DMS53 (cell line): ENCODE measurements around the gene GREB1.

ENCODE experiments used
- DNase-seq: peaks from one replicate; lab custom pipeline; 2025; lab: John Stamatoyannopoulos, UW

The GREB1 gene

DNA sequence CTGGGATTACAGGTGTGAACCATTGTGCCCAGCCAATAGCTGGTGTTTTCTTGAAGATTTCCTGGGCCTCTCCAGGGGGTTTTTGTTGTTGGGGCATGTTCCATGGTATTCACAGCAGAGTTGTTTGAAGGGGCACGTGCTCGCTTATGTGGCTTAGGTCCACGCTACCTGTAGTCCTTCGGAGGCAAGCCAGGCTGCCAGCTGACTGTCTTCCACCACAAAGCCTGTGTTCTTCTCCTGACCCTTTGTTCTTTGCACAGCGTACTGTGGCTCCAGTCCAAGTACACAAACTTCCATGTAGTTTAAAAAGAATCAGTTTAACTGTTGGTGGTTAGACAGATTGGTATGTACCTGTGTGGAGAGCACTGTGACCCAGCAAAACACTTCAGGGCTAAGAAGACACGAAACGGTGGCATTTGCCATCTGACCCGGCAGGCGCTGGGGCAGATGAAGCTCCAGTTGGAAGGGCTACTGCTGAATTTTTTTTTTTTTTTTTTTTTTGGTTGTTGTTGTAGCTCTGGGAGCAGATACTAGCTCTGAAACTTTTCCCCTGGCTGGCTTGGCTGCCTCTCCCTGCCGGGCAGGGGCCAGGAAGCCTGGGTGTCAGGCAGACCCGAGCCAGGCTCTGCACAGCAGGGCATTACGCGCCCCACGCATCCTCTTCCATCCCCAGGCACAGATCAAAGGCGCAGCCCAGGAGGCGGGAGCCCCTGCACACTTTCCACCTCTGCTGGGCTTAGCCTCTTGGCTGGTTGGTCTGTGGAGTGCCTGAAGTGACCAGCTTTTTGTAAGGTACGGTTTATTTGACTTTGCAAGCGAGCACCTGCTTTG lies 5.7 kb downstream of the GREB1 start:
- DNase-seq, result peak; percentile 97

DNA sequence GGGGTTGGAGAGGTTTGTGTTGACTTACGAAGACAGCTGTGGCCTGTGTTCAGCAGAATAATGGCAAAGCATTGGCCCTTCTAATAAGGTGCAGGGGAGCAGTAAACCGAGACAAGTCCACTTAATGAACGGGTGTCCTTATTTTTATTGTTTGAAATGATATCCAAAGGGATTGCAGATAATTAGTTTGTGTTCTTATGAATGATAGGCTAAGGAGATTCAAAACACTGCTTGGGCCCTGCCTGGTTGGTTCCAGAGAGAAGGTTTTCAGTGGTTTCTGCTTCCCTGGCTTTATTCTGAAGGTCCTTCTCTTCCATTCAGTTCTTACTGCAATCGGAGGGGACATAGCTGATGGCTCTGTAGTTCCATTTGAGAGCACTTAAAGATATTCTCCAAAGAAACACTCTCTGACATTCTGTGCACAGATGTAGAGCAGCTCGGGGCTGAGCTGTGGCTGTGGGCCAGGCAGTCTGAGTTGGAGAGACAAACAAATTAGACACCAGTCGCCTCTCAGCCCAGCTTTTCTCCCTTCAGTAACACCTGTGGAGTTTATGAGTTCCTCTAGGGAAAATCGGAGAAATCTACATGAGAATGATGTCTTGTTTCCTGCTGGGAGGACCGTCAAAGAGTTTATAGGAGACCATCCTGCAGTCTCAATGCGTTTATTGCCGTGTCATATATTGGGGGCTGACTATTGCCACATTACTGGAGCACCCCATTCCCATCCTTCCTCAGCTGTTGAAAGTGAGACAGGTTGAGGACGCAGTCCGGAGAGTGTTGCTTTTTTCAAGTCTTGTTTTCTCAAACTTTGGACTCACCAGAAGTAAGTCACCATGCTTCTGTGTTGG lies 6.5 kb downstream of the GREB1 start:
- DNase-seq, result peak; percentile 79

DNA sequence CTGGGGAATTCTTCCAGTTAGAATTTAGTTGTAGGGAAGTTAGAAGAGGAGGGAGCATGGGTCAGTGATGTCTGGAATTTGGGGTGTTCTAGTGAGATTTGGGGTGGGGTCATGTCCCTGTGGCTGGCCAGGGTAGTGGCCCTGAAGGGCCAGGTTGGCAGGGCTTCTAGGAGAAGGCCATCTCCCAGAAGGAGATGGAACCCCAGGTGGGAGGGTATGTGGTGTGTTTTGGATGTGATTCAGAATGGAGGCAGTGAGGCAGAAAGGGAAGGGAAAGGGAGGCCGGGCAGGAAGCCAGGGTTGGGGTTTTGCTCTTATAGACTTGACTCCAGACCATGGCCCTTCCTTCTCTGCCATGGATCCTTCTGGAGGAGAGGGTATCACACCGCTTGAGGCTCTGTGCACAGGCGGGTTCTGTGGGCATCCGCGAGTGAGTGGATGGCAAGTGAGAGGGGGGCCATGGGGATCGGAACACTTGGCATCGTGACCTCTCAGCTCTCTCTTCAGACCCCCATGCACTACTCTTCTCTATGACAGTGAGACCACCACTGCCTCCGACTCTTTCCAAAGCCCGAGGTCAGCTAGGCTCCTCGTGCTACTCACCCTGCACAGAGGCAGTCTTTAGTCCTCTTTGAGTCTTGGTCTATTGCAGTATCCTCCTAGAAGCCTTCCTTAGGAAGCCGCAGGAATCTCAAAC lies 7.3 kb downstream of the GREB1 start:
- peak; percentile 19 for DNase-seq

DNA sequence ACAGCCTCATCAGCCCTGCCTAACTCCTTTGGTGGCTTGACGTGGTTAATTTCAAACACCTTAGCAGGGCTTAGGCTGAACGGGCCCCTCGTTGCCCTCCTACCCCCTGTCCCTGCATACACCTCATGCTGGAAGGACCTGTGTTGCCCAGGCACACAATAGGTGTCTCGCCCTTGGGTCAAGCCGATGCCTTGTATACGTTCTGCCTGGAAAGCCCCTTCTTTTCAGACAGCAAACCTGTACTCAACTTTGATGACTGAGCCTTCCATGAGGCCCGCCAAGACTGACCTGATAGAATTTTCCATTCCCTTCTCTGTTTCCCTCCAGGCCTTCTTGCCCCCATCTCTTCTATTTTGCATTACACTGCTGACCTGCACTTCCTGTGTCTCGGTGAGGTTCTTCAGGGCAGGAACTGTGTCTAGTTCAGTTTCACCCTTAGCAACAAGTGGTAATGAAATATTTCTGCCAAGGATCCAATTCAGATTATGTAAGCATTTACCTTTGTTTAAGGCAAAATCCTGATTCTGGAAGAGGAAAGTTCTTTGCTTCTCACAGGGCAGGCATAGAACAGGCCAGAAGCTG lies 7.9 kb downstream of the GREB1 start:
- DNase-seq, result no peak

DNA sequence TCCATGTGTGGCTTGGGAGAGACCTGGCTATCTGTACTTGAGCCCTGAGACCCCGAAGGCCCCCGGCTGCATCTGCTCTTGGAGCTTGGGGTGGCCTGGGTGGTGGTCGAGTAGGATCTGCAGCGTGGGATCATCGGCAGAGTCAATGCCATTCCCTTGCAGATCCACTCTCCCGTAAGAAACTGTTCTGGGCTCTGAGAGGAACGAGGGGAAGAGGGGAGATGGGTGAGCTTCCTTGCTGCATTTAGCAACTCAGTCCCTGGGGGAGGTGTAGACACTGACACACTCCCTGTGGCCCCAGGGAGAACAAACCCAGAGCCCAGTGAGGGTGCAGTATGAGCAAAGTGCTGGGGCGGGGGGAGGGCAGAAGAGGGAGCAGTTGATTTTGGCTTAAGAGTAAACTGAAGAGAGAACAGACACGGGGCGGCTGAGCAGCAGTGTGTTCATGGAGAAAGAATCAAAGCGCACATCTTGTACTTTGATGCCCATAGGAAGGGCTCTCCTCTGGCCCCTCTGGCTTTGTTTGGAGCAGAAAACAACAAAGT lies 8.5 kb downstream of the GREB1 start:
- no peak for DNase-seq

DNA sequence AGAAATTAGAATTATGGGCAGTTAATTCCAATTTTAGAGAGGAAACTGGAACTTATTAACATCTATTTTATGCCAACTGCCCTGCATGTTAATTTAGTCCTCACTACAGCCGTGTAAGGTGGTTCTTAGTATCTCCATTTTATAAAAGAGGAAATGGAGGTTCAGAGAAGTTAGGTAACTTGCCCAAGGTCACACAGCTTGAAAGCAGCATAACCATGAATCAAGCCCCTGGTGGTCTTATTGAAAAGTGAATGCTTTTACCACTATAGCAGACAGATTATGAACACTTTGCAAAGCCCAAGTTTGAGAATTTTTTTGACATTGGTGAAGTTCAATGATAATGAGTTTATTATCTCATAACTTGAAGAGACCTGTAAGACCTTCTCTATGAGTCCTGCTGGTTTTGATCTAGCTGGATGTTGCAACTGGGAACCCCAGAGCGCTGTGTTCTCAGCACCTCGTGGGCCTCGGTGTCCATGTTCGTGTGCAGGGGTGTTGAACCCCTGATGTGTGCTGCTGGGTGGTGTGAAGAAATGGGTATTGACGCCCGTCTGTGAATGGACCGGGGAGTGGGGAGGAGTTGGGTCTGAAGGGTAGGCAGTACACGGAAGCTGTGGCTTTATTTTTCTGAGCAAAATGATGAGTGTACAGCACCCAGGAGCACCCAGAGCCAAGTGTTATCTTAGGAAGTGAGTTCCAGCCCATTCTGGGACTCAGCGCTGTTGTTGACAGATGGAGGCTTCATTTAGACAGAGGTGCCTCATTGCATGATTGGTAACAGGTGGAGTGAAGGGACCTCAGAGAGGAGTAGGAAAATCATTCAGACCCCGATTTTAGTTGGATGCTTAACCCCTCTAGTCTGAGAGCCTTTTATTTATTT lies 9.7 kb downstream of the GREB1 start:
- no peak for DNase-seq

DNA sequence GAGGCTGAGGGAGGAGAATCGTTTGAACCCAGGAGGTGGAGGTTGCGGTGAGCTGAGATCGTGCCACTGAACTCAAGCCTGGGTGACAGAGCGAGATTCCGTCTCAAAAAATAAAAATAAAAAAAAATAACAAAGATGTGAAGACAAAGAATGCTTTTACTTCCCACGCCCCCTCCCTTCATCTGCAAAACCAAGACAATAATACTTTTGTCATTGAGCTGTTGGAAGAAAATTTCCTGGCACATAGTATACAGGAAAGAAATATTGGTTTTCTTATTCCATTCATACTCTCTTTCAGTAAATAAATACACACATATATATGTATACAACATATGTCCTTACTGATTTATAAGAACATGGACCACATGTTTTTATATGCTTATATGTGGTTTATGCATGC lies 12.2 kb downstream of the GREB1 start:
- DNase-seq, result no peak

DNA sequence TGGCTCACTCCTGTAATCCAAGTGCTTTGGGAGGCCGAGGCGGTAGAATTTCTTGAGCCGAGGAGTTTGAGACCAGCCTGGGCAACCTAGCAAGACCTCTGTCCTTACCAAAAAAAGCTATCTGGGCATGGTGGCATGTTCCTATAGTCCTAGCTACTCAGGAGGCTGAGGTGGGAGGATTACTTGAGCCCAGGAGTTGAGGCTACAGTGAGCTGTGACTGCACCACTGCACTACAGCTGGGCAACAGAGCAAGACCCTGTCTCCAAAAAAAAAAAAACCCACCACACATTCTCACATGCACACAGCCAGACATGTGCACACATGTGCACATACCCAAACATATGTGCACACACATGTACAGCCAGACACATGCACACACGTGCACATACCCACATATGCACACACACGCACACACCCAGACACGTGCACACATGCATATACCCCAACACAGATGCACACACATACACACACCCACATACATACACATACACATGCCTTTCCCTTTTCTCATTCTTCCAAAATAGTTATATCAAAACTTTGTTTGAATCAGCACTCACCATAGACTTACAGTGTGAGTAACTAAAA lies 14.2 kb downstream of the GREB1 start:
- no peak for DNase-seq

DNA sequence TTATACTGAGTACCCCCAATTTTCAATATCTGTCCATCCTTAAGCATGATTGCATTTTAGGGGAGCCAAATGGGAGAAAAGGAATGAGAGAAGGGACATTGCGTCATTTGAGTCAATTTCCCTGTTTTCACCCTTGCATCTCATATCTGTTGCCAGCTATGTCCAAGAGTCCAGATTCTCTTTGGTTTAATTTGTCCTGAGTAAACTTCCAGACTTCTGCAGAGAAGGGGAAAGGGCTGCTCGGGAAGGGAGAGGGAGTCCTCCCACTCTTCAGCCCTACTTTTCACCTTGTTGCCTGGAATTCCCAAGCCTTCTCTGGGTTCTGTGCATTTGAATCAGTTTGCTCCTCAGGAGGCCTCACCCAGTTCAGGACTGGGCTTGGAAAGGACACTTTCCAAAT lies 16.5 kb downstream of the GREB1 start:
- no peak for DNase-seq

DNA sequence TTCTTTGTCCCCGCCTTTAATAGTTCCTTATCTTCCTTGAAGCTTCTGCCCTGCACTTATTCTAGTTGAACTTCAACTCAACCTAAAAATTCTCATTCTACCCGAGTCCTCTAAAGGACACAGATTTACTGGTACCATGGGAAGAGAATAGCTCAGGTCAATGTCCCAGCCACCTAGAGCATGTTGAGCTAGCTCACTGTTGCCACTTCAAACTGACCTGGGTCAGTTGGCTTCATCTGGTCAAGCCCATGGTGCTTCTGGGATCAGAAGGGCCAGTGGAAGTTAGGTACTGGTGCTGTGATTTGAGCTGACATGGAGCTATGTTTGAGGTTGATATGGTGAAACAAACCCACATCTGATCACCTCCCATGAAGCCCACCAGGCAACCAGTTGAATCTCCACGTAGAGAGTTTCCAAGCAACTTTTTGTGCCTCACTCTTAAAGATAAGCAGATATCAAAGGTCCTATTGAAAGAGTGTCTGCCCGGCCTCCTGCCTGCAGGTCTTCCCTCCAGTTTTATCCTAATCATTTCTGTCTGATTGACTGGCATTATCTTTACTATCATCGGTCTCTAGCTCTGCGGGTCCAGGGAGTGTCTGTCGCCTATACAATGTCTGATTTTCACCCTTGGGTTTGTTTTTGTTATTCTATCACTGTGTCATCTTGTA lies 17.2 kb downstream of the GREB1 start:
- no peak for DNase-seq

DNA sequence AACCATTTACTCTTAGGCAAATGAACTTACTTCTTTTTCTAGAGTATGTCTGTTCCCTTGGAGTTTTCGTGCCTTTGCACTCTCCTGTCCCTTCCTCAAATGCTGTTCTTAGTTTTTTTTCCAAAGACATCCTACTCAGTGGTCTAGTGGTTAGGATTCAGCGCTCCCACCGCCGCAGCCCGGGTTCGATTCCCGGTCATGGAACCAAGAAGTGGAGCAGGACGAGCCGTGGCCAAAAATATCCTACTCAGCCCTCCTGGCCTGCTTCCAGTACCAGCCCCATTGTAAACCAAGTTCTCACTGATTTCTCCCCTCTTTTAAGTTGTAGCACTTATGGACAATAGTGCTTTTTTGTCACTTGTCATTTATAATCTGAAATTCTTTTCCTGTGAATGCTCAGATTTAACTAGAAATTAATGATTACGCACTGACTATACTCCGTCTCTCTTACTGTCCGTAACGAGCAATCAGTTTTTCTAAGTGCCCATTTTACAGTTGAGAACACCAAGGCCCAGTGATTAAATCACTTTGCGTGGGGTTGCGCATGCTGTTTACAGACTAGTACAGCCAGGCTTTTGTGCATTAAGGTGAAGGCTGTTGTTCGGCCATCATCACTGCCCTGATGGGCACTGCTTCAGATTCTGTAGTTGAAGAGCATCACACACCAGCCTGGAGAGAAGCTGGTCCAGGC lies 17.9 kb downstream of the GREB1 start:
- no peak for DNase-seq

DNA sequence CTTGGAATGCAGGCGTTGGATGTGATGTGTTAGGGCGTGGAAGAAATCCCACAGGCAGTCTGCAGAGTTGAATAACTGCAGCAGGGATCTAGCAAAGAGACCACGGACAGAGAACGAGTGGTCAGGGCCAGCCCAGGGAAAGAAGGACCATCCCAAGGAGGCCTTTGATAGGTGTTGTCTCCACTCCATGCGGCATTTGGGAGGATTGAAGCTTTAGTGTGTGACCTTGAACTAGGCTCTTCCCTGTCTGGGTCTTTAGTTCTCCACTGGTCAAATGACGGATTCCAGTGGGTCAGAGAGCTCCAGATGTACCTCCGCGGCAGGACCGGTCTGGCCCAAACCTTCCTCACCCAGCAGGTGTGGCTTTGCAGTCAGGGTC lies 18.4 kb downstream of the GREB1 start:
- no peak for DNase-seq

DNA sequence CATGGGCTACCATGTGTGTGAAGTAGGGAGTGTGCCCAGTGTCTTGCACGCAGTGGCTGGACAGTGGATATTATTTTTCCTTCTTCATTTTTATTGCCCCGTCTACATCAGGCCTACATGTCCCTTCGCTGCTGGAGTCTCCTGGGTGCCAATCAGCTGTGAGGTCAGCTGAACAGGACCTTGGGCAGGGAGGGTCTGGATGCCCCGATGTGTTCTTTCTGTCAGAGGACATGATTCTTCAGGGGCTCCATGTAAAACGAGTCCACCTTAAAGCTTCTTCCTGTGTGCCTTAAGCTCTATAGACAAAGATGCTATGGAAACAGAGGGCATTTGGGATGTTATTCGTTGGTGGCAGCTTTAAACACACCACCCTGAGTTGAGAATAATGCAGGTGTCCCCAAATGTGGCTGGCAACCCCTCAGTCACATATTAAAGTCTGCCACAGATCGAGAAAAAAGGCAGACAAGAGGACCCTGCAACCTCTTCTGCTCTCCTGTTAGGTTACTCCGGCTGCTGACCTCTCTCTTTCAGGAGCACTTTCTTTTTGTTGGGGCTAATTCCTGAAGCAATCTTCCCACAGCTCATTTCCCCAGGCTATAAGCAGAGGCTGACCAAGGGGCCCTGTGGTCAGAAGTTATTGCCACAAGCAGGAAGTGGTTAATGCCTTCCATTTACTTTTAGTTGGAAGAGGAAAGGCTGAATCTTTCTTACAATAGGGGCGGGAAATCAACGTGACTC lies 20.0 kb downstream of the GREB1 start:
- DNase-seq, result no peak

DNA sequence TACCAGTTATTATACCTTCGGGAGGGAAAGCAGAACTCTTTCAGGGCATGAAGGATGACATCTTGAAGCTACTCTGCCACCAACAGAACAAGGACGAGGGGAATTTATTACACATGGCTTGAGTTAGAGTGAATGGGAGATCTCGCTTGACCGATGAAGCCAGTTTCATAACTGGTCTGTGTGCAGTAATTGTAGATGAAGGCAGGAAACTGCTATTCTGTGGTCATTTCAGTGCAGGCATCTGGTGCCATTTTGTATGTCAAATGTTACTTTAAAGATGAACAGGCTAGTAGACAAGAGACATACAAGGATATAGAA lies 20.5 kb downstream of the GREB1 start:
- no peak for DNase-seq

DNA sequence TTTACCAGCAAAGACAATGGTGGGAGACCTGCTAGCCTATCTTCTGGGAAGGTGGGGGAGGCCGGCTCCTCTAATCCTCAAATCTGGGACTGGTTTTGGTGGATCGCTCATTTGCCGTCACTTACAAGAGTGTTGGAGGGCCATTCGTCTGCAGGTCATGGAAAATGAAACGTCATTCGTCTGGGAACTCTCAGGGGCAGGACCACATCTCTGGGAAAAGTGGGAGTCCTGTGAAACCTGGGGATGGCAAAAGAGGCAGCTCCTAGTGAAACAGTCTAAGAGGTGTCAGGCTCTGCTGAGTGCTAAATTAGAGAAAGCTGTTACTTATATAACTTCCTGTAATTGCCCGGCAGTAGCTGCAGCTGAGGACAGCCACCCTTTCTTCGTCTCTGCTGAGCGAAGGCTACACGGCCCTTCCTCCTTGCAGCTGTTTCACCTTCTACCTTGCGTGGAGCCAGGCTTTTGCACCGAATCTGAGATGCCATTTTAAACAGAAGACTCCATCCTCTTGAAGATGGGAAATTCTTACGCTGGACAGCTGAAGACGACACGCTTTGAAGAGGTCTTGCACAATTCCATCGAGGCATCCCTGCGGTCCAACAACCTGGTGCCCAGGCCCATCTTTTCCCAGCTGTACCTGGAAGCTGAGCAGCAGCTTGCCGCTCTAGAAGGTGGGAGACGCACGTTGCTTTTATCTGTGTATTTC lies 22.4 kb downstream of the GREB1 start:
- no peak for DNase-seq

DNA sequence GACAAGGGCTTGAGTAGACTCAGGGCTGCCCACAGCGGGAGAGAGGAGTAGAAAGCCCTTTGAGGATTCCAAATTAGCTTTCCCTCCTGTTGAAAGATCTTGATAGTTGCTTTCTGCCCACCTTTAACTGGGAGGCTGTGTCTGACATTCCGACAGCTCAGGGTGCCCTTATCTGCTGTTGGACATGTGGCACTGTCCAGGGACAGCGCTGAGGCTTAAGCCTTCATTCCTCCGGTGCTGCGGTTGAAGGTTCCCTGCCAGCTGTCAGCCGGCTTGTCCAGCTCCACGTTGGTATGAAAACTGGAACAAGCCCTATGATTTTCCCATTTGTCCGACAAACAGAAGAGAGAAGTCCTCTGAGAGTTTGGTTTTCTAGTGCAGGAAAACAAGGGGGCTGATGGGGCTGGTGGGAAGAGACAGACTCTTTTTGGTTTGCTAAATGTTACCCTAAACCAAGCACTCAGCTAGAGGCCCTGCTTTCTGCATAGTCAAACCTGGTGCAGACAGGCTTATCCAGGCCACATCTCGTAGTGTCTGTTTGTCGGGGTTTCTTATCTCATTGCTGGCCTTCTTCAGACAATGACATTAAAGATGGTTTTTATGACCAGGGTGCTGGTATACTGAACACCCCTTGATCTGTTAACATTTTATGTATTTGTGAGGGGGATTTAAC lies 24.5 kb downstream of the GREB1 start:
- DNase-seq, result no peak

DNA sequence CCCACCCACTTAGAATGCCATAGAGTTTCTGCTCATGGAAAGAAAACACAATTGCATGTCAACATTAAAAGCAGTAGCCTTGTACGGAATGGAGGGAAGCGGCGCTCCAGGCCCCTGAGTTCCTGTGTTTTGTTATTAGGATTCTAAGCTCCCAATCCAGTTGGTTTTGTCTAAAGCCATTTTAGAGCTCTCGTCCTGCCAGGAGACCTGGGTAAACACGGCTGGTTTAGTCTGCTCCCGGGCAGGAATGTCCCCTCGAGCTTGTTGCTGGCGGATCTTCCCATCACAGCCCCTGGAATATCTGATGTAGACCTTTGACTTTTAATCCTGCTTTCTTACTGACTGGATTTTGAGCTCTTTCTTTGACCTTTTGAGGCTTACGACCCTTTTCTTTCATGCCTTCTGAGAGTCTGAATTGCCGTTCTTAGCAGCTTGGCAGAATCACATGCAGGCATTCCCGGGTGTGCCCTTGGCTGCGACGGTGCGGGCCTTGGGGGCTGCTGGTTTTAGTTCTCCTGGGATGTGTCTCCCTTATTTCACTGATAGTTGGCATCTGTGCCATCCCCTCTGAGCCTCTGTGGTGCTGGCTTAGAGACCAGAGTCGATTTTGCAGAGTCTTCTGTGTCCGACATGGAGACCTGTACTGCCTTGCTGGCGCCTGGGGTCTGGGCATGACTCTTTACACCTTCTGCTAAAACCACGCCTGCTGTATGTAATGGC lies 25.4 kb downstream of the GREB1 start:
- no peak for DNase-seq
